GM12891 (cell line): ENCODE data around the gene JMJD8.

Source experiments
- POLR2A ChIP-seq: IDR thresholded peaks from 2 replicates; pipeline ENCODE4 v1.6.1; 2011; ENCODE audit warnings: low read depth, low read length, control low read depth
- POLR2AphosphoS5 ChIP-seq: IDR thresholded peaks from 2 replicates; pipeline ENCODE4 v1.6.1; 2011; ENCODE audit warnings: low read depth, low read length, control low read depth
- POU2F2 ChIP-seq: IDR thresholded peaks from 2 replicates; pipeline ENCODE4 v1.6.1; 2011; ENCODE audit warnings: low read depth, mild to moderate bottlenecking, control low read depth, low read length, moderate library complexity
- TAF1 ChIP-seq: IDR thresholded peaks from 2 replicates; pipeline ENCODE4 v1.6.1; 2011; ENCODE audit warnings: low read depth, low read length, control low read depth

GRCh38 chr16:682493-683395 is 1.4 kb downstream of the JMJD8 start:
- TF ChIP-seq POLR2AphosphoS5 = no peak
- TF ChIP-seq POLR2A = no peak
- no peak for TF ChIP-seq POU2F2
- TF ChIP-seq TAF1 = no peak
